ENCODE data around the gene LRP3.

LRP3 gene

GRCh38 chr19:33202546-33203507 lies 8.7 kb downstream of the LRP3 start:
- Histone ChIP-seq H3K9me2 (ENCODE audit: low read depth, low read length) (no peaks in the 10 kb centered on the region), H2AFZ (ENCODE audit: low read length) (no peak overlapping the region), H3K79me2 (ENCODE audit: insufficient read depth, low read length) (no peaks in the 10 kb centered on the region), H3K4me1 (ENCODE audit: insufficient read depth, low read length, severe bottlenecking) (no peaks in the 10 kb centered on the region), H3K4me2 (ENCODE audit: low read length) (no peak overlapping the region), H4K20me1 (ENCODE audit: insufficient read depth, low read length) (no peaks in the 10 kb centered on the region), H3K4me3 (ENCODE audit: low read depth, low read length, poor library complexity, severe bottlenecking) (no peak overlapping the region), H3K27ac (ENCODE audit: low read depth, low read length, poor library complexity, severe bottlenecking) (no peak overlapping the region), H3F3A (ENCODE audit: insufficient read depth, low read length) (no peaks in the 10 kb centered on the region), H3K36me3 (ENCODE audit: insufficient read depth, low read length) (no peaks in the 10 kb centered on the region), H3K27me3 (ENCODE audit: insufficient read depth, low read length) (no peaks in the 10 kb centered on the region), H3K9me3 (ENCODE audit: low read length) (no peaks in the 10 kb centered on the region), H3K9ac (ENCODE audit: low read length) (no peak overlapping the region)
- TF ChIP-seq EZH2 (IDR thresholded peaks at IDR 0.05; ENCODE audit: borderline replicate concordance, low read length) (no peak), CTCF (IDR thresholded peaks at IDR 0.05; ENCODE audit: low read length) (no peak)

- no peaks in the 10 kb centered on the region for H3K79me2 ChIP-seq (ENCODE audit: insufficient read depth, low read length)
- no peak overlapping the region for H3K27ac ChIP-seq (ENCODE audit: low read depth, low read length, poor library complexity, severe bottlenecking)
- H3K9me3 ChIP-seq (ENCODE audit: low read length) = no peaks in the 10 kb centered on the region
- no peak overlapping the region for H3K4me2 ChIP-seq (ENCODE audit: low read length)
- no peak for TF ChIP-seq CTCF (IDR thresholded peaks at IDR 0.05; ENCODE audit: low read length)
- TF ChIP-seq EZH2 (IDR thresholded peaks at IDR 0.05; ENCODE audit: borderline replicate concordance, low read length) = no peak
- no peaks in the 10 kb centered on the region for H3F3A ChIP-seq (ENCODE audit: insufficient read depth, low read length)
- no peaks in the 10 kb centered on the region for H3K27me3 ChIP-seq (ENCODE audit: insufficient read depth, low read length)
- no peaks in the 10 kb centered on the region for H3K4me1 ChIP-seq (ENCODE audit: insufficient read depth, low read length, severe bottlenecking)
- H3K9ac ChIP-seq (ENCODE audit: low read length) = no peak overlapping the region
- no peaks in the 10 kb centered on the region for H3K9me2 ChIP-seq (ENCODE audit: low read depth, low read length)
- no peak overlapping the region for H3K4me3 ChIP-seq (ENCODE audit: low read depth, low read length, poor library complexity, severe bottlenecking)
- no peaks in the 10 kb centered on the region for H4K20me1 ChIP-seq (ENCODE audit: insufficient read depth, low read length)
- H2AFZ ChIP-seq (ENCODE audit: low read length) = no peak overlapping the region
- no peaks in the 10 kb centered on the region for H3K36me3 ChIP-seq (ENCODE audit: insufficient read depth, low read length)
These were observed 9.4 kb downstream of the LRP3 start for GRCh38 chr19:33203529-33203928.

- Histone ChIP-seq H3K9ac (ENCODE audit: low read length) (no peak overlapping the region), H3K27ac (ENCODE audit: low read depth, low read length, poor library complexity, severe bottlenecking) (no peak overlapping the region), H3K9me3 (ENCODE audit: low read length) (no peaks in the 10 kb centered on the region), H3K36me3 (ENCODE audit: insufficient read depth, low read length) (no peaks in the 10 kb centered on the region), H3F3A (ENCODE audit: insufficient read depth, low read length) (no peaks in the 10 kb centered on the region), H2AFZ (ENCODE audit: low read length) (no peak overlapping the region), H3K4me3 (ENCODE audit: low read depth, low read length, poor library complexity, severe bottlenecking) (no peak overlapping the region), H4K20me1 (ENCODE audit: insufficient read depth, low read length) (no peaks in the 10 kb centered on the region), H3K79me2 (ENCODE audit: insufficient read depth, low read length) (no peaks in the 10 kb centered on the region), H3K27me3 (ENCODE audit: insufficient read depth, low read length) (no peaks in the 10 kb centered on the region), H3K4me1 (ENCODE audit: insufficient read depth, low read length, severe bottlenecking) (no peaks in the 10 kb centered on the region), H3K4me2 (ENCODE audit: low read length) (no peak overlapping the region), H3K9me2 (ENCODE audit: low read depth, low read length) (no peaks in the 10 kb centered on the region)
- TF ChIP-seq CTCF (IDR thresholded peaks at IDR 0.05; ENCODE audit: low read length) (no peak), EZH2 (IDR thresholded peaks at IDR 0.05; ENCODE audit: borderline replicate concordance, low read length) (no peak)
These were observed 10.2 kb downstream of the LRP3 start for GRCh38 chr19:33204136-33204973.
